GM21390 (cell line): ENCODE measurements around the gene COL8A2.

Source experiments
- ATAC-seq: cut with Tn5 transposase; IDR thresholded peaks from one replicate; pipeline ENCODE4 v1.9.1; 2021; ENCODE audit not compliant: unreplicated experiment

Gene COL8A2

GRCh38 chr1:36070349-36070748, 54.7 kb downstream of the COL8A2 start:
- ATAC-seq = no peak

GRCh38 chr1:36068866-36069265, 56.2 kb downstream of the COL8A2 start:
- ATAC-seq = no peak

GRCh38 chr1:36067871-36068270, 57.2 kb downstream of the COL8A2 start:
- no peak for ATAC-seq

GRCh38 chr1:36062315-36062714, 62.7 kb downstream of the COL8A2 start:
- ATAC-seq = no peak

GRCh38 chr1:36055706-36056105, 69.3 kb downstream of the COL8A2 start:
- no peak for ATAC-seq

GRCh38 chr1:36053978-36054377, 71.0 kb downstream of the COL8A2 start:
- no peak for ATAC-seq

- ATAC-seq = no peak
Observed at GRCh38 chr1:36051821-36052220, 73.2 kb downstream of the COL8A2 start.
